CD14-positive monocyte (primary cell): ENCODE results near the gene UVRAG. TPM values are rescaled to one million over a fixed set of nuclear protein-coding genes. Genes with fewer than 3 reads are reported as not detected.
A peak's percentile ranks its signal among the peaks of the same experiment; 100 is the strongest.

Source experiments
- DNase-seq, 3 donors: peaks; one replicate each; pipeline ENCODE4 v3.0.0-alpha.2; 2011 to 2022
- H2AFZ ChIP-seq: 2 replicates; pipeline ENCODE4 v1.6.0; 2012; ENCODE audit warnings: mild to moderate bottlenecking, low read depth, low read length, inconsistent platforms; ENCODE audit not compliant: insufficient read depth, poor library complexity, severe bottlenecking
- H3K27ac ChIP-seq, 2 donors: 1 replicate in 1 of 2; 2 replicates in 1 of 2; pipeline ENCODE4 v1.5.1; 2012 to 2013; ENCODE audit warnings: low read length in 2 of 2, control low read depth in 1 of 2, inconsistent platforms in 1 of 2, low read depth in 1 of 2, mild to moderate bottlenecking in 1 of 2
- H3K27me3 ChIP-seq, 2 donors: one replicate each; pipeline versions ENCODE4 v1.6.0 to v1.6.1; 2011 to 2013; ENCODE audit warnings: low read length in 2 of 2; ENCODE audit not compliant: control insufficient read depth in 2 of 2, insufficient read depth in 2 of 2
- H3K36me3 ChIP-seq, 2 donors: replicated peaks in 1 of 2; 1 replicate in 1 of 2; 2 replicates in 1 of 2; pipeline versions ENCODE4 v1.5.1 to v1.6.1; 2012 to 2013; ENCODE audit warnings: low read length in 2 of 2, control low read depth in 1 of 2, inconsistent platforms in 1 of 2, mild to moderate bottlenecking in 1 of 2; ENCODE audit not compliant: insufficient read depth in 2 of 2, control insufficient read depth in 1 of 2
- H3K4me1 ChIP-seq, 2 donors: 1 replicate in 1 of 2; 2 replicates in 1 of 2; pipeline versions ENCODE4 v1.5.1 to v1.6.1; 2012 to 2013; ENCODE audit warnings: low read length in 2 of 2, control low read depth in 1 of 2, inconsistent platforms in 1 of 2, mild to moderate bottlenecking in 1 of 2, moderate library complexity in 1 of 2; ENCODE audit not compliant: insufficient read depth in 2 of 2, control insufficient read depth in 1 of 2
- H3K4me2 ChIP-seq: replicated peaks from 2 replicates; pipeline ENCODE3; 2012; ENCODE audit warnings: low read length, moderate library complexity, mild to moderate bottlenecking; ENCODE audit not compliant: poor library complexity, severe bottlenecking; ENCODE audit errors: extremely low read depth
- H3K4me3 ChIP-seq, 3 experiments: fragments of 200-600 bp in 1 of 3; sonication (generic) in 1 of 3; replicated peaks in 1 of 3; 1 replicate in 2 of 3; 2 replicates in 1 of 3; pipeline ENCODE4 v1.5.1; 2011 to 2013; ENCODE audit warnings: low read length in 3 of 3, mild to moderate bottlenecking in 3 of 3, control low read depth in 2 of 3, low read depth in 2 of 3, inconsistent platforms in 1 of 3, moderate library complexity in 1 of 3
- H3K79me2 ChIP-seq: 2 replicates; pipeline ENCODE4 v1.6.0; 2012; ENCODE audit warnings: mild to moderate bottlenecking, control low read depth, inconsistent platforms, low read length, moderate library complexity; ENCODE audit not compliant: insufficient read depth
- H3K9ac ChIP-seq: 2 replicates; pipeline ENCODE4 v1.6.0; 2017; ENCODE audit warnings: low read length, mild to moderate bottlenecking; ENCODE audit not compliant: insufficient read depth, poor library complexity, severe bottlenecking
- H3K9me3 ChIP-seq, 2 donors: replicated peaks in 1 of 2; 1 replicate in 1 of 2; 2 replicates in 1 of 2; pipeline versions ENCODE4 v1.5.1 to v1.6.1; 2012 to 2013; ENCODE audit warnings: low read length in 2 of 2, control low read depth in 1 of 2; ENCODE audit not compliant: control insufficient read depth in 1 of 2, insufficient read depth in 1 of 2
- H4K20me1 ChIP-seq: 2 replicates; pipeline ENCODE4 v1.6.0; 2012; ENCODE audit warnings: mild to moderate bottlenecking, low read length, control low read depth, moderate library complexity; ENCODE audit not compliant: insufficient read depth
- H3K27ac Mint-ChIP-seq, 7 donors: one replicate each; pipeline ENCODE4 v1.8.0; 2020; ENCODE audit warnings: mild to moderate bottlenecking in 7 of 7, mixed read lengths in 7 of 7, moderate library complexity in 6 of 7, inconsistent platforms in 2 of 7
- H3K27me3 Mint-ChIP-seq, 3 donors: one replicate each; pipeline ENCODE4 v1.8.0; 2021 to 2022; ENCODE audit warnings: low read depth in 3 of 3, mild to moderate bottlenecking in 3 of 3, mixed read lengths in 3 of 3, moderate library complexity in 3 of 3, inconsistent platforms in 1 of 3
- H3K36me3 Mint-ChIP-seq, 2 donors: one replicate each; pipeline ENCODE4 v1.8.0; 2020; ENCODE audit warnings: mixed read lengths in 2 of 2, inconsistent platforms in 1 of 2, mild to moderate bottlenecking in 1 of 2
- H3K4me1 Mint-ChIP-seq: one replicate; pipeline ENCODE4 v1.8.0; 2020; ENCODE audit warnings: mild to moderate bottlenecking, mixed read lengths
- H3K4me3 Mint-ChIP-seq, 2 donors: one replicate each; pipeline ENCODE4 v1.8.0; 2020; ENCODE audit warnings: mild to moderate bottlenecking in 2 of 2, mixed read lengths in 2 of 2, moderate library complexity in 1 of 2
- H3K9me3 Mint-ChIP-seq, 7 donors: one replicate each; pipeline ENCODE4 v1.8.0; 2020 to 2022; ENCODE audit warnings: mixed read lengths in 7 of 7, mild to moderate bottlenecking in 6 of 7, moderate library complexity in 6 of 7, inconsistent platforms in 2 of 7
- WGBS: methylation state at CpG from one replicate; pipeline ENCODE4 v1.1.5; 2013; ENCODE audit warnings: missing lambda C conversion rate; ENCODE audit not compliant: insufficient coverage; 5-methylcytosine and 5-hydroxymethylcytosine counted together
- intact Hi-C, 2 donors: fragments of 100-400 bp; cut with micrococcal nuclease; formaldehyde crosslinking; loops; one replicate each; pipeline versions ENCODE4 v1.15.0 to v1.15.1; 2023
- polyA plus RNA-seq, 3 donors: library from polyadenylated mRNA; depleted of rRNA in 1 of 3; unstranded in 2 of 3; stranded (reverse) in 1 of 3; fragments of 300-500 nt in 2 of 3; fragments of >200 nt in 1 of 3; fragmentation: Illumina TruSeq in 2 of 3; gene quantifications; 1 replicate in 2 of 3; 2 replicates in 1 of 3; pipeline ENCODE4 v1.2.3, GENCODE V29; 2012 to 2021
- TF ChIP-seq, protein P1 (sequence below): fragments of 200-600 bp; IDR thresholded peaks from one replicate; pipeline ENCODE4 v1.8.0; 2022; ENCODE audit warnings: antibody characterized with exemption, mild to moderate bottlenecking

Gene UVRAG
- polyA plus RNA-seq, 3 donors: 13.7 to 20.5 (median 20.0) TPM

- no peaks in the 10 kb centered on the region for H3K27me3 ChIP-seq
- peak overlapping the region in 1 of 7 donors; percentile 21 for H3K27ac Mint-ChIP-seq
- no peaks in the 10 kb centered on the region for H3K36me3 Mint-ChIP-seq
- H3K27me3 Mint-ChIP-seq: no peaks in the 10 kb centered on the region
- H3K4me3 ChIP-seq: no peak overlapping the region
- TF ChIP-seq, protein P1, sequence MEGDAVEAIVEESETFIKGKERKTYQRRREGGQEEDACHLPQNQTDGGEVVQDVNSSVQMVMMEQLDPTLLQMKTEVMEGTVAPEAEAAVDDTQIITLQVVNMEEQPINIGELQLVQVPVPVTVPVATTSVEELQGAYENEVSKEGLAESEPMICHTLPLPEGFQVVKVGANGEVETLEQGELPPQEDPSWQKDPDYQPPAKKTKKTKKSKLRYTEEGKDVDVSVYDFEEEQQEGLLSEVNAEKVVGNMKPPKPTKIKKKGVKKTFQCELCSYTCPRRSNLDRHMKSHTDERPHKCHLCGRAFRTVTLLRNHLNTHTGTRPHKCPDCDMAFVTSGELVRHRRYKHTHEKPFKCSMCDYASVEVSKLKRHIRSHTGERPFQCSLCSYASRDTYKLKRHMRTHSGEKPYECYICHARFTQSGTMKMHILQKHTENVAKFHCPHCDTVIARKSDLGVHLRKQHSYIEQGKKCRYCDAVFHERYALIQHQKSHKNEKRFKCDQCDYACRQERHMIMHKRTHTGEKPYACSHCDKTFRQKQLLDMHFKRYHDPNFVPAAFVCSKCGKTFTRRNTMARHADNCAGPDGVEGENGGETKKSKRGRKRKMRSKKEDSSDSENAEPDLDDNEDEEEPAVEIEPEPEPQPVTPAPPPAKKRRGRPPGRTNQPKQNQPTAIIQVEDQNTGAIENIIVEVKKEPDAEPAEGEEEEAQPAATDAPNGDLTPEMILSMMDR: no peak
- H4K20me1 ChIP-seq: peaks cover 98% of the 10 kb centered on the region
- H3K79me2 ChIP-seq: peaks cover 81% of the 10 kb centered on the region
- H3K36me3 ChIP-seq: no peaks in the 10 kb centered on the region
- H3K9me3 Mint-ChIP-seq: no peaks in the 10 kb centered on the region
- H2AFZ ChIP-seq: no peak overlapping the region
- H3K4me2 ChIP-seq: no peak overlapping the region
- DNase-seq: no peak
- peaks cover 13 to 18% of the 10 kb centered on the region in 2 donors for H3K4me1 ChIP-seq
- H3K27ac ChIP-seq: peak overlapping the region in 1 of 2 donors; percentile 14
- no peak overlapping the region for H3K4me3 Mint-ChIP-seq
- no peak overlapping the region for H3K9ac ChIP-seq
- WGBS: no CpG with 5 or more reads among the region's 1 CpG
- H3K4me1 Mint-ChIP-seq: peaks cover 42% of the 10 kb centered on the region
- intact Hi-C loops: no loop called here
- no peaks in the 10 kb centered on the region for H3K9me3 ChIP-seq
These were observed 130.4 kb downstream of the UVRAG start for GRCh38 chr11:75945446-75945845.

DNA sequence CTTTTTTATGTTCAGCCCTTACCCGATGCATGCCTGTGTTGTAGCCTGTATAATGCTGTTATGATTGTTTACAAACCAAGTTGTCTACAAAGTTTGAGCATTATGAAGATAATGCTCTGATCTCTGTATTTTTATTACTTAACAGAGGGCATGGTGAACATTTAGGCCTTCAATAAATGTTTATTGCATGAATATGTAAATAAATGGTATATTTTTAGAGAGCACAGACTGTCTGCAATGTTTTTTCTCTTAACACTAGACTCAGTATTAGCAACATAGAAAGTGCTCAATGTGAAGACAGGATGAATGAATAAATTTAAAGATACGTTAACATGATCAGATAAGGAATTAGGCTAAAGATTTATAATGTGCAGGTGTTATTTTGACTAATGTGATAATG is 130.9 kb downstream of the UVRAG start:
- peaks cover 81% of the 10 kb centered on the region for H3K79me2 ChIP-seq

More for the DNA sequence above, 130.9 kb downstream of the UVRAG start:
- no peak overlapping the region for H2AFZ ChIP-seq
- DNase-seq: no peak
- H3K9ac ChIP-seq: no peak overlapping the region
- Mint-ChIP-seq H3K4me3 (no peak overlapping the region), H3K36me3 (no peaks in the 10 kb centered on the region), H3K9me3 (no peaks in the 10 kb centered on the region), H3K27ac (peak overlapping the region in 1 of 7 donors; percentile 38), H3K27me3 (no peaks in the 10 kb centered on the region), H3K4me1 (peaks cover 38% of the 10 kb centered on the region)
- no peak overlapping the region for H3K4me3 ChIP-seq
- H3K4me2 ChIP-seq: no peak overlapping the region
- H3K27me3 ChIP-seq: no peaks in the 10 kb centered on the region
- H3K36me3 ChIP-seq: no peaks in the 10 kb centered on the region
- intact Hi-C loops: no loop called here
- H3K27ac ChIP-seq: no peak overlapping the region
- H3K9me3 ChIP-seq: no peaks in the 10 kb centered on the region
- peaks cover 9 to 13% of the 10 kb centered on the region in 2 donors for H3K4me1 ChIP-seq
- TF ChIP-seq, protein P1: no peak
- WGBS: 0% methylated on average over 1 of the region's 2 CpGs
- peaks cover 98% of the 10 kb centered on the region for H4K20me1 ChIP-seq
